ENCODE data around the gene NACC2.

The NACC2 gene

GRCh38 chr9:136100700-136101614, 5.9 kb upstream of the NACC2 start:
- TF ChIP-seq, protein P1, sequence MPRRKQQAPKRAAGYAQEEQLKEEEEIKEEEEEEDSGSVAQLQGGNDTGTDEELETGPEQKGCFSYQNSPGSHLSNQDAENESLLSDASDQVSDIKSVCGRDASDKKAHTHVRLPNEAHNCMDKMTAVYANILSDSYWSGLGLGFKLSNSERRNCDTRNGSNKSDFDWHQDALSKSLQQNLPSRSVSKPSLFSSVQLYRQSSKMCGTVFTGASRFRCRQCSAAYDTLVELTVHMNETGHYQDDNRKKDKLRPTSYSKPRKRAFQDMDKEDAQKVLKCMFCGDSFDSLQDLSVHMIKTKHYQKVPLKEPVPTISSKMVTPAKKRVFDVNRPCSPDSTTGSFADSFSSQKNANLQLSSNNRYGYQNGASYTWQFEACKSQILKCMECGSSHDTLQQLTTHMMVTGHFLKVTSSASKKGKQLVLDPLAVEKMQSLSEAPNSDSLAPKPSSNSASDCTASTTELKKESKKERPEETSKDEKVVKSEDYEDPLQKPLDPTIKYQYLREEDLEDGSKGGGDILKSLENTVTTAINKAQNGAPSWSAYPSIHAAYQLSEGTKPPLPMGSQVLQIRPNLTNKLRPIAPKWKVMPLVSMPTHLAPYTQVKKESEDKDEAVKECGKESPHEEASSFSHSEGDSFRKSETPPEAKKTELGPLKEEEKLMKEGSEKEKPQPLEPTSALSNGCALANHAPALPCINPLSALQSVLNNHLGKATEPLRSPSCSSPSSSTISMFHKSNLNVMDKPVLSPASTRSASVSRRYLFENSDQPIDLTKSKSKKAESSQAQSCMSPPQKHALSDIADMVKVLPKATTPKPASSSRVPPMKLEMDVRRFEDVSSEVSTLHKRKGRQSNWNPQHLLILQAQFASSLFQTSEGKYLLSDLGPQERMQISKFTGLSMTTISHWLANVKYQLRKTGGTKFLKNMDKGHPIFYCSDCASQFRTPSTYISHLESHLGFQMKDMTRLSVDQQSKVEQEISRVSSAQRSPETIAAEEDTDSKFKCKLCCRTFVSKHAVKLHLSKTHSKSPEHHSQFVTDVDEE (CRISPR knock-in tag; IDR thresholded peaks at IDR 0.05), result no peak
- TF ChIP-seq ZNF70 (CRISPR knock-in tag; IDR thresholded peaks at IDR 0.05), result no peak
- TF ChIP-seq CSRNP3 (CRISPR knock-in tag; IDR thresholded peaks at IDR 0.05), result no peak
- TF ChIP-seq, protein P2, sequence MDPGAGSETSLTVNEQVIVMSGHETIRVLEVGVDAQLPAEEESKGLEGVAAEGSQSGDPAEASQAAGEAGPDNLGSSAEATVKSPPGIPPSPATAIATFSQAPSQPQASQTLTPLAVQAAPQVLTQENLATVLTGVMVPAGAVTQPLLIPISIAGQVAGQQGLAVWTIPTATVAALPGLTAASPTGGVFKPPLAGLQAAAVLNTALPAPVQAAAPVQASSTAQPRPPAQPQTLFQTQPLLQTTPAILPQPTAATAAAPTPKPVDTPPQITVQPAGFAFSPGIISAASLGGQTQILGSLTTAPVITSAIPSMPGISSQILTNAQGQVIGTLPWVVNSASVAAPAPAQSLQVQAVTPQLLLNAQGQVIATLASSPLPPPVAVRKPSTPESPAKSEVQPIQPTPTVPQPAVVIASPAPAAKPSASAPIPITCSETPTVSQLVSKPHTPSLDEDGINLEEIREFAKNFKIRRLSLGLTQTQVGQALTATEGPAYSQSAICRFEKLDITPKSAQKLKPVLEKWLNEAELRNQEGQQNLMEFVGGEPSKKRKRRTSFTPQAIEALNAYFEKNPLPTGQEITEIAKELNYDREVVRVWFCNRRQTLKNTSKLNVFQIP (CRISPR knock-in tag; IDR thresholded peaks at IDR 0.05; ENCODE audit: borderline replicate concordance, low read depth), result no peak
- TF ChIP-seq TOX (CRISPR knock-in tag; IDR thresholded peaks at IDR 0.05; ENCODE audit: borderline replicate concordance), result no peak
- TF ChIP-seq OSR1 (CRISPR knock-in tag; IDR thresholded peaks at IDR 0.05), result no peak
- TF ChIP-seq ZC3H10 (CRISPR knock-in tag; IDR thresholded peaks at IDR 0.05), result no peak
- no peak for ATAC-seq

DNA sequence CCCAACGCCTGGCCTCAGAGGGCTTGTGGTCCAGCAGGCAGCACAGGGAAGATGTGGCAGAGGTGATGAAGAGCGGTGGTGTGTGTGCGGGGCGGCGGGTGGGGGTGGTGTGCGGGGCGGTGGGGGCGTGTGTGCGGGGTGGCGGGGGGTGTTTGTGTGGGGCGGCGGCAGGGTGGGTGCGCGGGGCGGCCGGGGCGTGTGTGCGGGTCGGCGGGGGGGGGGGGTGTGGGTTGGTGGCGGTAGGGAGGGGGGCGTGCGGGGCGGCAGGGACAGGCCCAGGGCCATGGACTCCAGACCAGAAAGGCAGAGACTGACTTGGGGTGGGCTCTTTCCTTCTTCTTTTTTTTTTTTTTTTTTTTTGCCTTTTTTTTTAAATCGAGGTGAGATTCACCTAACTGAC, 4.5 kb upstream of the NACC2 start:
- no peak for ATAC-seq
- no peak for TF ChIP-seq CSRNP3 (CRISPR knock-in tag; IDR thresholded peaks at IDR 0.05)
- TF ChIP-seq, protein P1 (CRISPR knock-in tag; IDR thresholded peaks at IDR 0.05), result no peak
- TF ChIP-seq OSR1 (CRISPR knock-in tag; IDR thresholded peaks at IDR 0.05), result no peak
- no peak for TF ChIP-seq ZFP30 (CRISPR knock-in tag; IDR thresholded peaks at IDR 0.05)
- no peak for TF ChIP-seq CSDC2 (CRISPR knock-in tag; IDR thresholded peaks at IDR 0.05)
- TF ChIP-seq GLIS3 (CRISPR knock-in tag; IDR thresholded peaks at IDR 0.05), result no peak
- no peak for TF ChIP-seq ZC3H10 (CRISPR knock-in tag; IDR thresholded peaks at IDR 0.05)
- no peak for TF ChIP-seq ZNF70 (CRISPR knock-in tag; IDR thresholded peaks at IDR 0.05)
- TF ChIP-seq, protein P3, sequence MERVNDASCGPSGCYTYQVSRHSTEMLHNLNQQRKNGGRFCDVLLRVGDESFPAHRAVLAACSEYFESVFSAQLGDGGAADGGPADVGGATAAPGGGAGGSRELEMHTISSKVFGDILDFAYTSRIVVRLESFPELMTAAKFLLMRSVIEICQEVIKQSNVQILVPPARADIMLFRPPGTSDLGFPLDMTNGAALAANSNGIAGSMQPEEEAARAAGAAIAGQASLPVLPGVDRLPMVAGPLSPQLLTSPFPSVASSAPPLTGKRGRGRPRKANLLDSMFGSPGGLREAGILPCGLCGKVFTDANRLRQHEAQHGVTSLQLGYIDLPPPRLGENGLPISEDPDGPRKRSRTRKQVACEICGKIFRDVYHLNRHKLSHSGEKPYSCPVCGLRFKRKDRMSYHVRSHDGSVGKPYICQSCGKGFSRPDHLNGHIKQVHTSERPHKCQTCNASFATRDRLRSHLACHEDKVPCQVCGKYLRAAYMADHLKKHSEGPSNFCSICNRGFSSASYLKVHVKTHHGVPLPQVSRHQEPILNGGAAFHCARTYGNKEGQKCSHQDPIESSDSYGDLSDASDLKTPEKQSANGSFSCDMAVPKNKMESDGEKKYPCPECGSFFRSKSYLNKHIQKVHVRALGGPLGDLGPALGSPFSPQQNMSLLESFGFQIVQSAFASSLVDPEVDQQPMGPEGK (CRISPR knock-in tag; IDR thresholded peaks at IDR 0.05; ENCODE audit: borderline replicate concordance), result no peak
- TF ChIP-seq ZFP3 (CRISPR knock-in tag; IDR thresholded peaks at IDR 0.05), result no peak

DNA sequence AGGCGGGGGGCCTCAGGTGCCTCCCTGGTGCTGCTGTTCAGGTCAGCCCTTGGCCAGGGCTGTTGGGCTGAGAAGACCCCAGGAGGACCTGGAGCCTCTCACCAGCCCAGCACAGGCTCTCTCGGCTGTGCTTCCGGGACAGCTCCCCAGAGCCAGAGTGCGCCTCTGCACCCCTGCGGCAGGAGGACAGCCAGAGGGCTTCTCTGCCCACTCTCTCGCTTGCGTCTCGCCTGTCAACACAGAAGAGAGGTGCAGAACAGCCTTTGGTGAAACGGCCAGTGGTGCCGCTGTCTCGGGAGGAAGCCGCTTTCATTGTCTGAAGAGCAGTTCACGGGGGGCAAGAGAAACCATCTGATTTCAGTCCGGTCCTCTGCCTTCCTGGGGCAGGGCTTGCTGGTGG, 3.8 kb upstream of the NACC2 start:
- no peak for TF ChIP-seq ESRRG (CRISPR knock-in tag; IDR thresholded peaks at IDR 0.05)
- TF ChIP-seq, protein P4, sequence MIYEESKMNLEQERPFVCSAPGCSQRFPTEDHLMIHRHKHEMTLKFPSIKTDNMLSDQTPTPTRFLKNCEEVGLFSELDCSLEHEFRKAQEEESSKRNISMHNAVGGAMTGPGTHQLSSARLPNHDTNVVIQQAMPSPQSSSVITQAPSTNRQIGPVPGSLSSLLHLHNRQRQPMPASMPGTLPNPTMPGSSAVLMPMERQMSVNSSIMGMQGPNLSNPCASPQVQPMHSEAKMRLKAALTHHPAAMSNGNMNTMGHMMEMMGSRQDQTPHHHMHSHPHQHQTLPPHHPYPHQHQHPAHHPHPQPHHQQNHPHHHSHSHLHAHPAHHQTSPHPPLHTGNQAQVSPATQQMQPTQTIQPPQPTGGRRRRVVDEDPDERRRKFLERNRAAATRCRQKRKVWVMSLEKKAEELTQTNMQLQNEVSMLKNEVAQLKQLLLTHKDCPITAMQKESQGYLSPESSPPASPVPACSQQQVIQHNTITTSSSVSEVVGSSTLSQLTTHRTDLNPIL (CRISPR knock-in tag; IDR thresholded peaks at IDR 0.05; ENCODE audit: low read depth), result no peak
- TF ChIP-seq SNAI2 (CRISPR knock-in tag; IDR thresholded peaks at IDR 0.05), result no peak
- no peak for TF ChIP-seq ZNF70 (CRISPR knock-in tag; IDR thresholded peaks at IDR 0.05)
- TF ChIP-seq, protein P2 (CRISPR knock-in tag; IDR thresholded peaks at IDR 0.05; ENCODE audit: borderline replicate concordance, low read depth), result no peak
- no peak for TF ChIP-seq ZNF565 (CRISPR knock-in tag; conservative IDR thresholded peaks at IDR 0.05; ENCODE audit: low read depth)
- ATAC-seq, result no peak
